GM12864 (cell line): ENCODE results near the gene SH3BP1.

Source experiments
- DNase-seq: peaks from one replicate; pipeline ENCODE4 v3.0.0-alpha.2; 2011; ENCODE audit warnings: low read depth
- H3K4me3 ChIP-seq: 2 replicates; pipeline ENCODE4 v1.5.1; 2011; ENCODE audit warnings: mild to moderate bottlenecking, low read depth, low read length, control low read depth
- CTCF ChIP-seq: IDR thresholded peaks from 2 replicates; pipeline ENCODE4 v1.5.1; 2011; ENCODE audit warnings: low read depth, mild to moderate bottlenecking, moderate library complexity, low read length, control low read depth, inconsistent platforms; ENCODE audit errors: missing control alignments

The SH3BP1 gene

GRCh38 chr22:37621352-37621860 lies 18.1 kb upstream of the SH3BP1 start:
- no peak for DNase-seq
- TF ChIP-seq CTCF = no peak
- H3K4me3 ChIP-seq = no peak overlapping the region

- peak; percentile 73 for TF ChIP-seq CTCF
- no peak for DNase-seq
- H3K4me3 ChIP-seq = no peak overlapping the region
Observed at GRCh38 chr22:37623075-37624016, 16.1 kb upstream of the SH3BP1 start.

GRCh38 chr22:37624017-37624365 lies 15.5 kb upstream of the SH3BP1 start:
- no peak for TF ChIP-seq CTCF
- H3K4me3 ChIP-seq = no peak overlapping the region
- DNase-seq = no peak

GRCh38 chr22:37624876-37625275 lies 14.6 kb upstream of the SH3BP1 start:
- no peak for DNase-seq
- H3K4me3 ChIP-seq = no peak overlapping the region
- TF ChIP-seq CTCF = no peak

GRCh38 chr22:37625737-37626136 lies 13.7 kb upstream of the SH3BP1 start:
- no peak for TF ChIP-seq CTCF
- no peak overlapping the region for H3K4me3 ChIP-seq
- no peak for DNase-seq

- DNase-seq = no peak
- no peak overlapping the region for H3K4me3 ChIP-seq
- TF ChIP-seq CTCF = no peak
Observed at GRCh38 chr22:37626144-37626543, 13.3 kb upstream of the SH3BP1 start.
